NT2/D1 (cell line): ENCODE results near the gene CHML.
"Not testable (repeated sequence)": the region's sequence is repeated elsewhere in the genome, so short reads cannot be mapped to it uniquely, and the experiment has no call there.

Experiments
- SUZ12 ChIP-seq: IDR thresholded peaks from 2 replicates; pipeline ENCODE4 v1.6.1; 2011; ENCODE audit not compliant: insufficient read length, insufficient read depth; ENCODE audit errors: extremely low read depth
- YY1 ChIP-seq: IDR thresholded peaks from 2 replicates; pipeline ENCODE4 v1.6.1; 2011; ENCODE audit not compliant: insufficient read length, insufficient read depth
- ZNF274 ChIP-seq: IDR thresholded peaks from 2 replicates; pipeline ENCODE4 v1.6.1; 2011; ENCODE audit warnings: mild to moderate bottlenecking, low read depth, low read length

- TF ChIP-seq YY1, SUZ12, ZNF274: not testable (repeated sequence)
These were observed 41.8 kb upstream of the CHML start for GRCh38 chr1:241681861-241682448.
